SK-N-SH (cell line): ENCODE measurements around the gene EFTUD2. TPM values are rescaled to one million over a fixed set of nuclear protein-coding genes. Genes with fewer than 3 reads are reported as not detected.

Source experiments
- CTCF ChIA-PET: fragments of 300-600, 350-600 bp; formaldehyde crosslinking; extraction: SDS; loops from one replicate; lab custom pipeline; 2021; lab: Yijun Ruan, JAX
- POLR2A ChIA-PET: fragments of 350-600 bp; sonication (Branson Sonifier 250); formaldehyde crosslinking; extraction: SDS; loops from one replicate; lab custom pipeline; 2020; ENCODE audit warnings: antibody characterized with exemption, inconsistent platforms; lab: Yijun Ruan, JAX
- DNase-seq: peaks from one replicate; pipeline ENCODE4 v3.0.0; 2012
- H2AFZ ChIP-seq: fragments of 200-600 bp; sonication (generic); 2 replicates; pipeline ENCODE4 v1.8.1; 2016; ENCODE audit warnings: antibody characterized with exemption, mild to moderate bottlenecking, low read depth
- H3F3A ChIP-seq: fragments of 200-600 bp; sonication (generic); replicated peaks from 2 replicates; pipeline ENCODE3; 2016; ENCODE audit warnings: antibody characterized with exemption, mild to moderate bottlenecking; ENCODE audit not compliant: insufficient read depth
- H3K27ac ChIP-seq, 2 experiments: fragments of 200-500 bp in 1 of 2; fragments of 200-600 bp in 1 of 2; sonication (Bioruptor generic) in 1 of 2; sonication (generic), shearing (Covaris generic) in 1 of 2; 2 replicates each; pipeline versions ENCODE4 v1.5.1 to v1.6.1; 2014 to 2016; ENCODE audit warnings: low read depth in 2 of 2, inconsistent platforms in 1 of 2, low read length in 1 of 2, mild to moderate bottlenecking in 1 of 2, mixed read lengths in 1 of 2
- H3K27me3 ChIP-seq: fragments of 200-600 bp; sonication (generic), shearing (Covaris generic); 2 replicates; pipeline ENCODE4 v1.6.1; 2016; ENCODE audit warnings: mixed run types; ENCODE audit not compliant: insufficient read depth
- H3K36me3 ChIP-seq, 2 experiments: fragments of 200-500 bp in 1 of 2; fragments of 200-600 bp in 1 of 2; sonication (Bioruptor generic) in 1 of 2; sonication (generic) in 1 of 2; replicated peaks in 1 of 2; 2 replicates each; pipeline versions ENCODE3 to v1.5.1; 2014 to 2016; ENCODE audit warnings: low read length in 1 of 2, mild to moderate bottlenecking in 1 of 2; ENCODE audit not compliant: insufficient read depth in 2 of 2, control insufficient read depth in 1 of 2
- H3K4me1 ChIP-seq, 2 experiments: fragments of 200-500 bp in 1 of 2; fragments of 200-600 bp in 1 of 2; sonication (Bioruptor generic) in 1 of 2; sonication (generic), shearing (Covaris generic) in 1 of 2; 2 replicates each; pipeline versions ENCODE4 v1.5.1 to v1.6.1; 2014 to 2016; ENCODE audit warnings: low read depth in 1 of 2, low read length in 1 of 2, mixed run types in 1 of 2; ENCODE audit not compliant: insufficient read depth in 2 of 2, control insufficient read depth in 1 of 2
- H3K4me2 ChIP-seq: fragments of 200-600 bp; sonication (generic), shearing (Covaris generic); 2 replicates; pipeline ENCODE4 v1.6.1; 2017; ENCODE audit warnings: mixed run types
- H3K4me3 ChIP-seq, 2 experiments: fragments of 200-500 bp in 1 of 2; fragments of 200-600 bp in 1 of 2; sonication (Bioruptor generic) in 1 of 2; sonication (generic), shearing (Covaris generic) in 1 of 2; 2 replicates each; pipeline versions ENCODE4 v1.5.1 to v1.8.1; 2014 to 2016; ENCODE audit warnings: low read depth in 2 of 2, inconsistent platforms in 1 of 2, low read length in 1 of 2, mild to moderate bottlenecking in 1 of 2, mixed read lengths in 1 of 2, moderate library complexity in 1 of 2
- H3K79me2 ChIP-seq: fragments of 200-600 bp; sonication (generic); 2 replicates; pipeline ENCODE4 v1.8.1; 2017; ENCODE audit warnings: mild to moderate bottlenecking; ENCODE audit not compliant: insufficient read depth
- H3K9ac ChIP-seq: fragments of 200-600 bp; sonication (generic); 2 replicates; pipeline ENCODE4 v1.6.1; 2017; ENCODE audit warnings: mixed run types
- H3K9me2 ChIP-seq: fragments of 200-600 bp; sonication (generic); 2 replicates; pipeline ENCODE4 v1.6.1; 2017; ENCODE audit warnings: mixed run types
- H3K9me3 ChIP-seq: fragments of 200-600 bp; sonication (generic); 2 replicates; pipeline ENCODE4 v1.6.1; 2017; ENCODE audit warnings: mixed run types, mild to moderate bottlenecking, moderate library complexity
- H4K20me1 ChIP-seq: fragments of 200-600 bp; sonication (generic); 2 replicates; pipeline ENCODE4 v1.6.1; 2017; ENCODE audit warnings: mild to moderate bottlenecking, mixed run types; ENCODE audit not compliant: insufficient read depth
- ELF1 ChIP-seq: IDR thresholded peaks from 2 replicates; pipeline ENCODE4 v1.4.0; 2012
- EP300 ChIP-seq, 2 experiments: IDR thresholded peaks; 2 replicates each; pipeline versions ENCODE4 v1.4.0 to v1.6.1; 2012; ENCODE audit warnings: borderline replicate concordance in 1 of 2, low read depth in 1 of 2, low read length in 1 of 2
- EZH2phosphoT487 ChIP-seq: fragments of 200-600 bp; sonication (generic); IDR thresholded peaks from 2 replicates; pipeline ENCODE4 v1.6.1; 2017; ENCODE audit warnings: low read depth, mixed run types, mild to moderate bottlenecking, antibody characterized with exemption, moderate library complexity, borderline replicate concordance
- FOXJ3 ChIP-seq: sonication (generic); formaldehyde crosslinking; IDR thresholded peaks from 2 replicates; pipeline ENCODE4 v1.5.1; 2020; ENCODE audit warnings: mild to moderate bottlenecking, missing genetic modification reagents
- FOXM1 ChIP-seq: IDR thresholded peaks from 2 replicates; pipeline ENCODE4 v1.4.0; 2012; ENCODE audit warnings: low read depth, mild to moderate bottlenecking
- GATA2 ChIP-seq: sonication (generic); formaldehyde crosslinking; IDR thresholded peaks from 2 replicates; pipeline ENCODE4 v1.5.0; 2020; ENCODE audit warnings: mild to moderate bottlenecking, missing genetic modification reagents
- IRF3 ChIP-seq: fragments of 150-350 bp; IDR thresholded peaks from 2 replicates; pipeline ENCODE4 v1.6.1; 2016; ENCODE audit warnings: mild to moderate bottlenecking, low read depth, low read length
- JUND ChIP-seq: IDR thresholded peaks from 2 replicates; pipeline ENCODE4 v1.4.0; 2012
- MAX ChIP-seq: IDR thresholded peaks from 2 replicates; pipeline ENCODE4 v1.4.0; 2012; ENCODE audit warnings: low read depth
- MEF2A ChIP-seq: IDR thresholded peaks from 2 replicates; pipeline ENCODE4 v1.4.0; 2012; ENCODE audit warnings: low read depth, borderline replicate concordance
- MXI1 ChIP-seq: IDR thresholded peaks from 2 replicates; pipeline ENCODE4 v1.6.1; 2012; ENCODE audit warnings: mild to moderate bottlenecking, low read depth, low read length, improper control_type of control experiment
- NFIC ChIP-seq: IDR thresholded peaks from 2 replicates; pipeline ENCODE4 v1.4.0; 2012; ENCODE audit warnings: borderline replicate concordance
- PBX3 ChIP-seq: IDR thresholded peaks from 2 replicates; pipeline ENCODE4; 2012
- POLR2AphosphoS5 ChIP-seq: IDR thresholded peaks from 2 replicates; pipeline ENCODE4 v1.6.1; 2012; ENCODE audit warnings: low read depth, low read length
- RAD21 ChIP-seq: IDR thresholded peaks from 2 replicates; pipeline ENCODE4 v1.6.1; 2012; ENCODE audit warnings: mild to moderate bottlenecking, low read length
- TAF1 ChIP-seq: IDR thresholded peaks from 2 replicates; pipeline ENCODE4 v1.6.1; 2012; ENCODE audit warnings: low read depth, mild to moderate bottlenecking, low read length, moderate library complexity, borderline replicate concordance
- TCF12 ChIP-seq: IDR thresholded peaks from 2 replicates; pipeline ENCODE4 v1.4.0; 2012
- USF1 ChIP-seq: IDR thresholded peaks from 2 replicates; pipeline ENCODE4 v1.4.0; 2012; ENCODE audit warnings: low read depth, borderline replicate concordance
- WGBS: methylation state at CpG from one replicate; pipeline ENCODE4 v1.1.6; 2017; ENCODE audit warnings: low lambda C conversion rate; 5-methylcytosine and 5-hydroxymethylcytosine counted together
- polyA plus RNA-seq, 3 experiments: library from polyadenylated mRNA; depleted of rRNA; stranded (reverse); fragments of >200 nt; gene quantifications; 2 replicates each; pipeline ENCODE4 v1.2.3, GENCODE V29; 2012

The EFTUD2 gene
- polyA plus RNA-seq, 1 of the 3 experiments (the other 2 are of a cell fraction): 82.9 TPM

- 66% methylated on average over 4 of the region's 4 CpGs for WGBS
- Histone ChIP-seq H4K20me1 (no peaks in the 10 kb centered on the region; the same call in 1 of the 2 replicates), H3K27me3 (no peaks in the 10 kb centered on the region), H3K9me3 (no peaks in the 10 kb centered on the region), H2AFZ (no peak overlapping the region)
- POLR2A ChIA-PET: no interaction called here
- TF ChIP-seq POLR2AphosphoS5 (no peak), ELF1 (no peak), TAF1 (no peak), IRF3 (no peak), RAD21 (no peak), TCF12 (peak; percentile 32; the same call in 1 of the 2 replicates), MAX (no peak), MXI1 (no peak), NFIC (0 out of 2 replicates have a peak, but pooled peaks have one; percentile 8), USF1 (no peak), FOXJ3 (CRISPR knock-in tag) (no peak), PBX3 (no peak), GATA2 (CRISPR knock-in tag) (no peak), EP300 (IDR thresholded peaks at IDR 0.05; ENCODE audit: borderline replicate concordance in 1 of 2, low read depth in 1 of 2, low read length in 1 of 2) (no peak)
- TF ChIP-seq, all 33 proteins: peak for 2
- H3K27ac ChIP-seq: peak overlapping the region in 1 of 2 experiments; percentile 35; a peak in 1 of 4 replicates
- H3K36me3 ChIP-seq: peaks cover 16 to 35% of the 10 kb centered on the region in 2 experiments
- H3K9ac ChIP-seq: no peak overlapping the region
- peaks cover 31% of the 10 kb centered on the region for H3F3A ChIP-seq
- CTCF ChIA-PET: interaction anchor here (1.2 to 3.1 kb wide), 8 partner anchors 8 to 195 kb away, joined by 3 to 15 read pairs (median 5); partner anchors contain the start of genes ACBD4 and PLCD3
- no peaks in the 10 kb centered on the region for H3K9me2 ChIP-seq
- H3K4me1 ChIP-seq: peaks cover 0 to 15% of the 10 kb centered on the region in 2 experiments; a peak in 1 of 4 replicates
- no peak overlapping the region for H3K4me2 ChIP-seq
- DNase-seq: peak; percentile 11
- peaks cover 97% of the 10 kb centered on the region for H3K79me2 ChIP-seq
- no peak overlapping the region for H3K4me3 ChIP-seq
Measured at GRCh38 chr17:44940317-44940716, 41.1 kb upstream of the EFTUD2 start.

- Histone ChIP-seq H3K79me2 (peaks cover 45% of the 10 kb centered on the region), H3K27ac (no peak overlapping the region), H3K36me3 (peaks cover 30 to 43% of the 10 kb centered on the region in 2 experiments), H4K20me1 (no peaks in the 10 kb centered on the region; the same call in 1 of the 2 replicates), H3F3A (peaks cover 21% of the 10 kb centered on the region), H2AFZ (no peak overlapping the region), H3K9me3 (no peaks in the 10 kb centered on the region), H3K27me3 (no peaks in the 10 kb centered on the region), H3K9me2 (no peaks in the 10 kb centered on the region), H3K4me3 (no peak overlapping the region), H3K9ac (no peak overlapping the region), H3K4me1 (peaks cover 0 to 19% of the 10 kb centered on the region in 2 experiments; a peak in 1 of 4 replicates), H3K4me2 (no peak overlapping the region)
- ChIA-PET CTCF (interaction anchor here (0.9 to 2.1 kb wide), 4 partner anchors 12 to 87 kb away, joined by 3 to 5 read pairs (median 4); partner anchors contain the start of gene KIF18B), POLR2A (no interaction called here)
- DNase-seq: peak; percentile 21
- TF ChIP-seq JUND (no peak), FOXJ3 (CRISPR knock-in tag) (no peak), MAX (no peak), FOXM1 (no peak), IRF3 (no peak), MEF2A (no peak), GATA2 (CRISPR knock-in tag) (no peak), RAD21 (no peak), EZH2phosphoT487 (no peak)
- 87% methylated on average over 3 of the region's 9 CpGs for WGBS
Measured at GRCh38 chr17:44935116-44935515, 35.9 kb upstream of the EFTUD2 start.
